GM18909 (cell line): ENCODE results near the gene BMPR1B.

Experiments
- ATAC-seq: cut with Tn5 transposase; IDR thresholded peaks from one replicate; pipeline ENCODE4 v1.9.1; 2021; ENCODE audit warnings: mild to moderate bottlenecking; ENCODE audit not compliant: unreplicated experiment, poor library complexity

The BMPR1B gene

DNA sequence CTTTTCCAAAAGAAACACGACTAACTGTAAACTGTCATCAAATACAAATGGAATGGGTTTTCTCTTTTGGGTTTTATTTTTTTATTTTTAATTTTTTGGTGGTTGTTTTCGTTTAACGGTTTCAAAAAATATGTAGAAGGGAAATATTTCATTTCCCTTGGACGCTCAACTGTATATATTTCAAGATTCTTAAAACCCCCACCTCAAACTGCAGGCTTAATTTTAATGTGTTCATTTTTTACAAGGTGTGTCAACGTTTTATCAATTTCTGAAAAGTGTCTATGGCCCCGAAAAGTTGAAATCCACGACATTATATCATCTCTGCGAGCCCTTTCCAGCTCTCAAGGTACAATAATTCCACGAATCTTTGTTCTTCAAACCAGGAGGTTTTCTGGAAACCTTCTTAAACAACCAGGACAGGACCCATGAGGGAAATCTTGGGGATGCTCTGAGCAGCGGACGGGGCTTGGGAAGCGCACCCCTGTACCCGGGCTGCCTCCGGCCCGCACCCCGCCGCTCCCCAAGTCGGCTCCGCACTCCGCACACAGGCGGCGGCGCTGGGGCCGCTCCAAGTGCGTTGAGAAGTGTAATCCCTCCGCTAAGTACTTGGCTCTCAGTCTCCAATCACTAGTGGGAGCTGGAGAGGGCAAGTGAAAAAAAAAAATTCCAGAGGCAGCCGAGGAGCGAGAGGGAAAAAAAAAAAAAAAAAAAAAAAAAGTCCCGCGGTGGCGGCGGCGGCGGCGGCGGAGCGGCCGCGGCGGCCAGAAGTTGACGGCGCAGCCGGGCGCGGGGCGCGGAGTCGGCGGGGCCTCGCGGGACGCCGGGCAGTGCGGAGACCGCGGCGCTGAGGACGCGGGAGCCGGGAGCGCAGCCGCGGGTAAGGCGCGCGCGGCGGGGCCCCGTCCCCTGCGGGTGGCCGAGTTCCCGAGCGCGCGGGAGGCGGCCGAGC, at the start of gene BMPR1B:
Gene BMPR1B, plus strand, starts transcription at position 764 of the 949 bp plus-strand sequence. CDS start 346,470 bp downstream, outside the sequence.
- no peak for ATAC-seq

DNA sequence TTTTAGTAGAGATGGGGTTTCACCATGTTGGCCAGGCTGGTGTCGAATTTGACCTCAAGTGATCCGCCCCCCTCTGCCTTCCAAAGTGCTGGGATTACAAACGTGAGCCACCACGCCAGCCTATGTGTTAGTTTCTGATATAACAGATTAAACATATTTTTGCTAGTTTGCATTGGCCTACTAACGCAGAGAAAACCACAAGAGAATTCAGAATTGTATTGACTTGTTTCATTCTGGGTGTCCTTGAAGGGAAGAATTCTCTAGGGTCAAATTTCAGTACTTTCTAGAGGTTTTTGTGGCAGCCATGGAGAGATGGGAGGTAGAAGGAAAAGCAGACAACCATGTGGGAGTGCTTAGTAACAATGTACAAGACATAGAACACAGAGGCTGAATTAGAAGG, 46.1 kb upstream of the BMPR1B start:
- no peak for ATAC-seq

DNA sequence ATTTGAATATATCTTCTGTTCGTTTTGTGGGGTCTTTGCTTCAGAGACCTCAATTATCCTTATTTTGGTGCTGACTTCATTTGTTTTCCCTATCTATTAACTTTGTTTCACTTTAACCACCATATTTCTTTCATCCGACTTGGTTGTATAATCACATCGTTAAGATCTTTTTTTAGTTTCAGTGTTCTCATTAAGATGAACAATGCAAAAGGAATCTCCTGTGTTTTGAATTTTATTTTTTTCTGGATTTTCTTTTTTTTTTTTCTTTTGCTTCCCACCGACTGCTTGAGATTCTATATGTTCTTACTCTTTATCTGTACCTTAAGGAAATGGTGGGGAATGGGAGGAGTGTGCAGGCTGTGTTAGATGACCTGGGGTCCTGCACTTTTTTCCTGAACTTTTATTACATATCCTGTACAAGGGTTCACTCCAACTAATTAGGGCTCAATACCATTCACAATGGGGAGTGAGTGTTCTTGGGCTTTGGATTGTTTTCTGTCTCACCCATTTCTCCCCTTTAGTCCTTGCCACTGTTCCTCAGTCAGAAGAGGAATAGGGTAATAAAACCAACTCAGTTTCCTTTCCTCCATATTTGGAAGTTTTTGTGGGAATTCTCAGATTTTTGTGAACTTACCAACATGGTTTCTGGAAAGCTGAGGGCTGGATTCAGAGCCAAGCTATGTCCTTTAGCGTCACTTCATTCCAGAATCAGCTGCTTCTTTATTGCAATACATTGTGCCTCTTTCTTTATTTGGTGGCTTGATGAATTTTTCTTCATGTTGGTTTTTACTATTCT, 43.2 kb upstream of the BMPR1B start:
- ATAC-seq = no peak

DNA sequence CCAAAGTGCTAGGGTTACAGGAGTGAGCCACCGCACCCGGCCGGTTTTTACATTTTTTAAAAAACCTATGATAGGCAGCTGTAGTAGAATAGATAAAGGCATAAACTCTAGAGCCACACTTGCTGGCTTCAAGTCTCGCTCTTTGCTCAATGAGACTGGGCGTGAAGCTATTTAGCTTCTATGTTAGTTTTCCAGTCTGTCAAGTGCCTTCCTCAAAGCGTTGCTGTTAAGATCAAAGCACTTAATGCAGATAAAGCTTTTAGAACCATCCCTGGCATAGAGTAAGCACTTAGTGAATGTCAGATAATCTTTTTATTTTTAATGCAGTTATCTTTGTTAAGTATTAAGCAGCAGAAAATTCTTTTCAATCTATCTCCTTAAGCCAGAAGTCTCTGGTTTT, 42.0 kb upstream of the BMPR1B start:
- no peak for ATAC-seq

DNA sequence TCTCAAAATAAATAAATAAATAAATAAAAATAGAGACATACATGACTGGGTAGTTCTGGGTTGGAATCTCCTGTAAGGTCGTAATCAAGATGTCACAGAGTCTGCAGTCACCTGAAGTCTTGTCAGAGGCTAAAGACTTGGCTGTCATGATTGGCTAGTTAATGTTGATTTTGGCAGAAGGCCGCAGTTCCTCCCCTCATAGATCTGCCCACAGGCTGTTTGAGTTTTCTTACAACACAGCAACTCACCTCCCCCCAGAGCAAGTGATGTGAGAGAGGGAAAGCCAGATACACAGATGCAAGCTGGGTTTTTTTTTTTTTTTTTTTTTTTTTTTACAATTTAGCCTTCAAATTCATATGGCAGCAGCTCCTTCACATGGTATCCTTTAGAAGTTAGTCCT, 36.4 kb upstream of the BMPR1B start:
- no peak for ATAC-seq

DNA sequence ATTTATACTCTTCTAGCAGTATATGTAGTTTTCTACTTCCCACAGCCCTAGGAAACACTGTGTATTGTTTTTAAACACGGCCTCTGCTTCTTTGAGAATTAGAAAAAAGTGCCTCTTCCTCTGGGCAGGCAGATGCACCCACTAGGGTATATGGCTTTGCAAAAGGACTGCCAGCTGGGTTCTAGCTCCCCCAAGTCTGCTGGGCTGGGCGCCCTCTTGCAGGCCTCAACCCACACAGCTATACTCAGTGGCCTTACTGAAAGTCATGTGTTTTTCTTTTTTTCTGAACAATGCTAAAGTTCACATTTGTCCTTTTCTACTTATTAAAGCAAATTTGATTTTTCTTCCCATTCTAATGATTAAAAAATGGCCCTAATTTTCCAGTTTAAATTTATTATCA, 35.5 kb upstream of the BMPR1B start:
- peak; percentile 59 for ATAC-seq

DNA sequence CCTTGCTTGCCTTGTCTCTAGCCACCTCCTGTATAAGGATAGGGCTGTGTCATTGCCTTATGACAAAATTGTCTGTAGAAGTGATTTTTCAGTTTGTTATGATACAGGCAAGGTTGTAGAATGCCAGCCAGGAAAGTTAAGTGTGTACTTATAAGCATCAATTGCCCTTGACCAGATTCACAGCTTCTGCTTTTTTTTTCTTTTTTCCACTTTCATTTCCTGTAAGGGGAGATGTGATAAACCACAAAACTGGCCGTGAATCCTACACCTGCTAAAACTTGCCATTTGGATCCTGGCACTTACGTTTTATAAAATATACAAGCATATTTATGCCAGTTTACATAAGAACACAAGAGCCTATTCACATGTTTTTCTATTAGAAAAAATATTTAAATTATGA, 35.0 kb upstream of the BMPR1B start:
- ATAC-seq = peak; percentile 61

DNA sequence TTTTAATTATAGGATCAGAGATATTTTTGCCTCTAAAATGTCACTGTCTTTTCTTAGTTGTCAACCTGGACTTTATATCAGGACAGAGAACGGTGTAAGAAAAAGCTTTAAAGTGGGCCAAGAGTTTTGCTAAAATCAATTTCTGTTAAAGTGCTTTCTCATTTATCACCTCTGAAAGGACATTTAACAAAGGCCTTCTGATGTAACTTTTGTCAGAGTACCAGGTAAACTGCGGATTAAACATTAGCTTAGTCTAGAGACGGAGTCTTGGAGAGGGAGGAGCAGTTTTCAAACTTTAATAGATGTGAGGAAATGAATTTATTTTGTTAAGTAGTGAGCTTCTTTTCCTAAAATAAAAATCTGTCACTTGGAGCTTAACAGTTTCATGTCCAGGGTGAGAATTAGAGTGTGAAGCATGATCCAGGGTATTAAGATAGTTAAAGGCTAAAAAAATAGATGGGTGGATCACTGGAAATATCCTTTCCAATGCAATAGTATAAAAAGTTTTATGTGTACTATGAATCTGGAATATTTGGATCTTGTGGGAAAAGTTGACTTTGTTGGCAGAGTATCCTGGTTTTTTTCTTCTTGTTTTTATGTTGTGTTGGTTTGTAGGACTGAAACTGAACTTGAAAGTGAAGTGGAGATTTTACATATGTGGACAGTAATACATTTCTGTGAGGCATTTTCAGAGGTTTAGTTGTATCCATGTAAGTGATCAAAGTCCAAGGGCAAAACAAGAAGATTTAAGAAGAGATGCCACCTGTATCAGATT, 33.6 kb upstream of the BMPR1B start:
- no peak for ATAC-seq

DNA sequence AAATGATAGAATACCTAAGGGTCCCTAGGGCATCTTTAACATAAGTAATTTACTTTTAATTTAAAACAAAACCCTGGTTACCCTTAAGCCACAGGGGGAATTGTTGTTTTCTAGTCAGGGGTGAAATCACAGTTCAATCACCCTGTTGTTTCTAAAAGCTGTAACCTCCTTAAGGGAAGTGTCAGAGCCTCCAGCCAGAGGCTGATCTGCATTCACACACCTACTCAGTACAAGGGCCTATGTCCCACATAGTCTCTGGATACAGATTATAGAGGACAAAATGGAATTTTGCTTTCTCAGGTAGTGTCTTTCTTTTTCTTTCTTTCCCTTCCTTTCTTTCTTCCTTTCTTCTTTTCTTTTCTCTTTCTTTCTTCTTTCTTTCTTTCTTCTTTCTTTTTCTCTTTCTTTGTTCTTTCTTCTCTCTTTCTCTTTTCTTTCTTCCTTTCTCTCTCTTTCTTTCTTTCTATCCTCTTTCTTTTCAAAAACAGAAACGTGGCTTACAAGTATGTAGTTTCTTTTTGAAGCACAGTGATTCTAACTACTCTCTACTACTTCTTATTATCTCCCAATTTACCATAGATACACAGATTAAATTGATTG, 31.1 kb upstream of the BMPR1B start:
- no peak for ATAC-seq

DNA sequence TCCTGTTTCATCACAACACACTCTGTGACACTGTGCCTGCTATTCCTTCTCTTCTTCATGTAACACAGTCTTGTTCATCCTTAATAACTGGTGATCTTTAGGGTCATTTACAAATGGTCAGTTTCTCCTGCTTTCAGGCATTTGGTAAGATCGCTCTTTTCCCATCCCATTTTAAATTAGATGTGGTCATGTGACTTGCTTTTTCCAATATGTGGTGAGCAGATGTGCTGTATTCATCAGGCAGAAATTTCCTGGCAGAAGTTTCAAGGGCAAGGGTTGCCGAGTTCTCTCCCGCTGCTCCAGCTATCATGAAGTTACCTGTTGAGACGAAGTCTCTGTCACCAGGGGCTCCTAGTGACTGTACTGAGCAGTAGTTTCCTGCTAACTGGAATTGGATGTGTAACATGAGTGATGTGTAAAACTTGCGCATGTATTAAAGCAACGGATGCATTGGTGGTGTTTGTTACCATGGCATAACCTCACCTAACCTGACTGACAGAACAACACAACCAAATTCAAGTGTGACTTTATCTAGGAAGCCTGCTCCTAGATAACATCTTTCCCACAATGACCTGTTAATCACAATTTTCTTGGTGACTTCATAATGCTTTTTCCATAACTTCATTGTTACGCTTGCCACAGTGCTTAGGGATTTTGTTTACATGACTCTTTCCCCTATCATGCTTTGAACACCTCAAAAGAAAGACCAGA, 29.5 kb upstream of the BMPR1B start:
- ATAC-seq = no peak

DNA sequence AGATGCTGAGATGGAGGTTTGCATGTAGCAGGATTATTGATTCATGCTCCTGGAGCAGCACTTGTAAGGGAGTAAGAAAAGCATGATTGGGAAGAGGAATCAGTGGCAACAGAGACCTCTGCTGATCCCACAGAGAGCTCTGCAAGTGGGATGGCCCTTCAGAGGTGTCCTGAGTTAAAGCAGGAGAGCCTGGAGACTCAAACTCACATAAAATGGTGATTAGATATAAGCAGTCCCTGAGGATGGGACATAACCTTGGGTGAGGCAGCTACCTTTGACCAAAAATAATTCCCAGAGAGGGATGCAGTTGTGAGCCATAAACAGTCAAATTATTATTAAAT, 25.4 kb upstream of the BMPR1B start:
- no peak for ATAC-seq

DNA sequence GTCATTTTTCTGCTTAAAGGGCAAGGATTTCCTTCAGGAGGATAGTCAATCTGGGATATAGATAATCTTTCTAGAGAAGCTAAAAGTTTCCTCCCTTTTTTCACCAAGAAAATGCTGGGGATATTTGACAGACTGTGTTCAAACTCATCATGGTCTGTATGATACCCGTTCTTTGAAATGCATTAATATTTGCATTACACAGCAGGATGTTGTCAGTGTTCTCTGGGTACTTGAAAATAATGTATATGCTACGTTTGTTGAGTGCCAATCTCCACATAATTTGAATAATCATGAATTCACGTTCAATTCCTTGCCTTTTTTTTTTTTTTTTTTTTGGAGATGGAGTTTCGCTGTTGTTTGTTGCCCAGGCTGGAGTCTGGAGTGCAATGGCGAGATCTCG, 18.0 kb upstream of the BMPR1B start:
- ATAC-seq = no peak

DNA sequence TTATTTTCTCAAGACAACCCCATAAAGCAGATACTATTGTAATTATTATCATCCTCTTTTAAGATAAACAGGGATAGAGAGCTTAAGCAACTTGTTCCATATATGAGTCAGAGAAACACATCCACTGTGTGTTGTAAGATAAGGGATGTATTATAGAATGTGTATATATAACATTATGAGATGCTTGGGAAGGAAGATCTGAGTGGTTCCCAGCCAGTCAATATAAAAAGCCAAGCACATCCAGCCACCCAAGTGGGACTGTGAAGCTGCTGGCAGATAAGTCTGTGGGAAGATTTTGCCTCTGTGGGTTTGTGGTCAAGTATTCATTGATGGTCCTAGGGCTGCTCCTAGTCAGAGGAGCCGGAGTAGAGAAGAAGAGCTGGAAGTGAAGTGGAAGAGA, 16.5 kb upstream of the BMPR1B start:
- ATAC-seq = no peak

DNA sequence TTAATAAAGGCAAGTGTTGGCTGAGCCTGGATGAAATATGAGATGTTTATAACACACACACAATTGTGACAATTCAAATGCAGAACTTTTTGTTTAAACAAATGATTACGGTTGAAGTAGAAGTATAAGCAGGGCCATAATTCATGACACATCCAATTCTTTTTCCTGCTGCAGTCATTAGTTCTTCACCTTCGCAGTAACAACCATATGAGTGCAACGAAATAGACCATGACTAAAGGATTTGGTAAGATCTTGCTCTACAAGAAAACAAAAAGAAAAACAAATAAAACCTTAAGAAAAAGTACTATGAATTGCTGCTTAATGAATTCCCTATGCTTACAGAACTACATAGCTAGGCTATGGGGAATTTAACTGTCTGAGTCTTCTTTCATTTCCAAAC, 13.9 kb upstream of the BMPR1B start:
- ATAC-seq = no peak

DNA sequence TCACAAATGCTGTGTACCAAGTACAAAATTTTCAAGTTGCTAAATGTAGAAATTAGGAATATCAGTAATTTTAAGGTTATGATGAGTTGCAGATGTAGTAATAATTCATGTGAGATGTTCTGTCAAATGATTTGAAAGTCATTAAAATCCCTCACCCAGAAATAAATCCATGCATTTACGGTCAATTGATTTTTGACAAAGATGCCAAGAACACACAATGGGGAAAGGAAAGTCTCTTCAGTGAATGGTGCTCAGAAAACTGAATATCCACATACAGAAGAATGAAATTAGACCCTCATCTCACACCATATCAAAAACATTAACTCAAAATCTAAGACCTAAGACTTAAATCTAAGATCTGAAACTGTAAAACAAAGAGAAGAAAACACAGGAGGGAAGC, 12.9 kb upstream of the BMPR1B start:
- no peak for ATAC-seq

DNA sequence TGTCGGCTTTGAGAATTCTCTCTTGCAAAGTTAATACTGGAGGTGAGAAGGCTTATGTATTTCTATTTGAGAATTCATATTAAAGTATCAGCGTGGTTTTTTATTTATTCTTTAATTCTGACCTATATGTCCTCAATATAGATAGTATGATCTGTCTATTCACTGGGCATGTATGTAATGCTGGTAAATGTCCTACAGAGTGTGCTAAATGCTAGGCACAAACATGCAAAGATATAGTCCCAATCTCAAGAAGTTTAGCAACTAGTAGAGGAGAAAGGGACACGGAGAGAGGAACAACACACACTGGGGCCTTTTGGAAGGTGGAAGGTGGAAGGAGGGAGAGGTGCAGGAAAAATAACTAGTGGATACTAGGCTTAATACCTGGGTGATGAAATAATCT, 11.0 kb upstream of the BMPR1B start:
- no peak for ATAC-seq

DNA sequence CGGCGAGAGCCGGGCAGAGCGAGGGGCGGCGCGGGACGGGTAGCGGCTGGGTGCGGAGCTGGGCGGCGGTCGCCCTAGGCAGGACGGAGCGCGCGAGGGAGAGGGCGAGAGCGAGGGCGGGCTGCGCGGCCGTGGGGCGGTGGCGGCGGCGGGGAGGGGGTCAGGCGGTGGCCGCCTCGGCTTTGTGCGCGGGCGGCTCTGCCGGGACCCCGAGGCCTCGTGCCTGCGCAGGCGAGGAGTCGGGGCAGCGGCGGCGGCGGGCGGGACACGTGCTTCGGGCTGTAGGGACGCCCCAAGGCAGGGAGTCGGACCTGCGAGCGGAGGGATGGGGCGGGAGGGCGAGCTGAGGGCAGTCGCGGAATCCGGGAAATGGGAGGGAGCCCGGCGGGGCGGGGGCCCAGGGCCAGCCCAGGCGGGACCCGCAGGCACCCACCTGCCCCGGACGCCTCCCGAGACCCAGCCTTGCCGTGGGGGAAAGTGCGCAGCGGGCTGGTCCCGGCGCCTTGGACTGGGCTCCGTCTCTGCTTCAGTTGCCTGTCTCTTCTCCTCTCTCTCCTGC, 465 bp downstream of the BMPR1B start:
- ATAC-seq = no peak

DNA sequence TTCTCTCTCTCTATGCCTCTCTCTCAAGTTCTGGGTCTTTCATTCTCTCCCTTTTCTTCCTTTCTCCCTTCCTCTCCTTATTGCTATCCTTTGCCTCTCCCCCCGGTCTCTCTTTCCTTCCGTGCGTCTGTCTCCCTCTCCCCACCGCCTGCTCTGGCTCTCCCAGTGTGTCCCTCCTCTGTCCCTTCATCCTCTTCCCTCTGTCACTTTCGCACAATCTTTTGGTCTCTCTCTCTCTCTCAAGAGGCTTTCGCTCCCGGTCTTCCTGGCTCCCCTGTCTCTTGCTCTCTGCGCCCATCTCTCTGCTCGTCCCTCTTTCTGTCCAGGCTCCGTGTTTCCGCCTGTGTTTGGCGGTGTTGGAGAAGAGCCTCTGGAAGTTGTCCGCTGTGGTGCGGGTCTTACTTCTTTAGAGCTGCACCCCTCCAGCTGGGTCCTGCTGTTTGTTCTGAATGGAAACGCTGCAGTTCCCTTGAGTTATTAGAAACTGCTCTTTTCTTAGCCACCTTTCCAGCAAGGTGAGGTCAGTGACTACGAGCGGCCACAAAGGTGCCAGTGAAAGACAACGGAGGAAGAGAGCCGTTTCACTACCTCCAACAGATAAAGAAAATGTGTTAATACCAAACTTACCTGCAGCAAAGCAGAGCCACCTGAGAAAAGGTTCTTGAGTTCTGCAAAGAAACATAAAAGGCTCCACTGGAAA, 1.1 kb downstream of the BMPR1B start:
- ATAC-seq = no peak

DNA sequence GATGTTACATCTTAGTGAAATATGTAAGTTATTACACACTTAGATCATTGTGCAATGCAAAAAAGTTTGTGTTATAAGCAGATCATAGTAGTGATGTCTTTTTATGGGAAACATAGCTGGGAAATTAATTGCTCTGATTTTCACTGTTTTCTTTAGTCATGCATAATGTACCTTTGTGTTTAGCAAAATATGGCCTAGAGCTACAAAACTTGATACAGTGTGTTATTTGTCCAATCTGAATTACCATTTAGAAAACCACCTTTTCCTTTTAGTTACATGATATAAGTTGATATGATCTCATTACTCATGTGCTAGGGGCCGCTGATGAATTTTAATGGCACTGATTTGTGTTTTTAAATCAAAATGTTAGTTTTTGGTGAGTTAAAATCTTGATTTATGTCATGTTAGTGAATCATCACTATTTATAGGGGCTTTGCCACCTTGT, 2.0 kb downstream of the BMPR1B start:
- no peak for ATAC-seq
